Epithelial cell of proximal tubule (primary cell): ENCODE measurements around the gene PRSS3. TPM values are rescaled to one million over a fixed set of nuclear protein-coding genes. Genes with fewer than 3 reads are reported as not detected.
A peak's percentile ranks its signal among the peaks of the same experiment; 100 is the strongest.
"Not testable (repeated sequence)": the region's sequence is repeated elsewhere in the genome, so short reads cannot be mapped to it uniquely, and the experiment has no call there.

Source experiments
- DNase-seq: peaks from one replicate; pipeline ENCODE4 v3.0.0-alpha.2; 2011; ENCODE audit warnings: low read depth
- H3K4me3 ChIP-seq: 2 replicates; pipeline ENCODE4 v1.5.1; 2011; ENCODE audit warnings: low read depth, mild to moderate bottlenecking, low read length
- CTCF ChIP-seq: conservative IDR thresholded peaks from 2 replicates; pipeline ENCODE4 v1.5.1; 2012; ENCODE audit warnings: low read depth, mild to moderate bottlenecking, low read length
- total RNA-seq: library from RNA; depleted of rRNA; stranded (reverse); fragments of >200 nt; gene quantifications from 2 replicates; pipeline ENCODE4 v1.2.3, GENCODE V29; 2015

PRSS3 gene
- total RNA-seq, 1 donor from 2014 or later, result 2.7 TPM

DNA sequence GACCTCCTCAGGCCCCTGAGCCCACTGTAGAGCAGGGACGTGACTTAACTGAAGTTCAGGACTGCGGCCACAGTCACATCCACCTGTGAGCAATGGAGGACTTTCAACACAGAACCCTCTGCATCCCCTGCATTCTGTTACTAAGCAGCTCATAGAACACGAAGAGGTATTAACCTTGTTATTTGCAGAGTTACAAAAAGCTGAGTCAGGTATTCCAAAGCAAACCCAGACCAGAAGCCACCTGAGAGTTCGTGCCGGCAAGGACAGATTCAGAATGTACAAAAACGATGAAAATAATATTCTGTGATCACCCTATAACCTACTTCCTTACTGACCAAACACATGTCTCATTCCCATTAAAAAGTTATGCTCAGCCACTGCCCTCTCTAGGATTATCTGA, 33.0 kb upstream of the PRSS3 start:
- DNase-seq, result no peak
- TF ChIP-seq CTCF, result no peak
- no peak overlapping the region for H3K4me3 ChIP-seq

DNA sequence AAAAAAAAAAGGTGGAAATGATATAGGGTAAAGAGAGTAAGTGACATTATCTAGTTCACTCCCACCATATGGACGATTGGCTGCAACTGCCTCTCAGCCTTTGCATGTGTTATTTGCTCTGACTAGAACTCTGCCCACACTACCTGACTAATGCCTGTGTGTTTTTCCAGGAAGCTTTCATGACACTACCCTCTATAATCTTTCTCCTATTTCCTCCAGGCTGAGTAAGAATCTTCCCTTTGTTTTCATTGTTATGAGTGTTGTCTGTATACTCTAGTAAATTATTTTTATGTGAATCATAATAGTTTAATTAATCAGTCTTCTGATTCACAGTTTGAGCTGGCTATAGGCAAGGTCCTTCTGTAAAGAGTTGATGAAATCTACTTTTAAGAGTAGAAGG, 31.7 kb upstream of the PRSS3 start:
- H3K4me3 ChIP-seq, DNase-seq: not testable (repeated sequence)

DNA sequence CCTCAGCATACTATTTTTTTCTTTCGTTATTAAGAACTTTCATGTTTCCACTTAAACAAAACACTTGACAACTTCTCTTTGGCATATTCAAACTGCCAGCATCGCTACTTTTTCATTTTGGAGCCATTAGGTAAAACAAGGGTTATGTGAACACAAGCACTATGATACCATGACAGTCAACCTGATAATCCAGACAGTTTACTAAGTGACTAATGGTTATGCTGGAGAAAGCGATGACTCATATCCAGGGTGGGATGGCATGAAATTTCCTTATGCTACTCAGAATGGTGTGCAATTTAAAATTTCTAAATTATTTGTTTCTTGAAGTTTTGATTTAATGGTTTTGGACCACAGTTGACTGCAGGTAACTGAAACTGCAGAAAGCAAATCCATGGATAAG, 29.9 kb upstream of the PRSS3 start:
- no peak overlapping the region for H3K4me3 ChIP-seq
- no peak for DNase-seq
- no peak for TF ChIP-seq CTCF

DNA sequence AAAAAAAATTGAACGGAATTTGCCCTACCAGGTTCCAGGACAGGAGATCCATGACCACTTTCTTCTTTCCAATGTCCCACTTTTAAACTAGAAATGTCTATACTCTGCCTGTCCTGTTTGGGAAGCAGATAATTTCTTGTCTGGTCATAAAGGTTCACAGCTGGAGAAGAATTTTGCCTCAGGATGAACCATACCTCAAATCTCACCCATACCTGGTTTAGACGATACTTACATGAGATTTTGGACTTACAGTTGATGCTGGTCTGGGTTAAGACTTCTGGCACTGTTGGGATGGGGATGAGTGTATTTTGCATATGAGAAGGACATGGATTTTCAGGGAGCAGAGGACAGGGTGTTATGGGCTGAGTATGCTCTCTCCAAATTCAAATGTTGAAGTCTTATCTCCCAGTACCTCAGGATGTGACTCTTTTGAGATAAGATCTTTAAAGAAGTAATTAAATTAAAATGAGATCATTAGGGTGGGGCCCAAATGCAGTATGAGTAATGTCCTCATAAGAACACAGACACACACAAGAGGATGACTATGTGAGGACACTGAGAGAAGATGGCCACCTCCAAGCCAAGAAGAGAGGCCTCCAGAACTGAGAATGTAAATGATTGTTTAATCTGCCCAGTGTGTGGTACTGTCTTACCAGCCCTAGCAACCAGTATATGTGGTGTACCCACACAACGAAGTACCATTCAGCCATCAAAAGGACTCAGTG, 25.0 kb upstream of the PRSS3 start:
- not testable (repeated sequence) for H3K4me3 ChIP-seq, DNase-seq

GRCh38 chr9:33773135-33773534, 22.2 kb upstream of the PRSS3 start:
- not testable (repeated sequence) for DNase-seq, H3K4me3 ChIP-seq

DNA sequence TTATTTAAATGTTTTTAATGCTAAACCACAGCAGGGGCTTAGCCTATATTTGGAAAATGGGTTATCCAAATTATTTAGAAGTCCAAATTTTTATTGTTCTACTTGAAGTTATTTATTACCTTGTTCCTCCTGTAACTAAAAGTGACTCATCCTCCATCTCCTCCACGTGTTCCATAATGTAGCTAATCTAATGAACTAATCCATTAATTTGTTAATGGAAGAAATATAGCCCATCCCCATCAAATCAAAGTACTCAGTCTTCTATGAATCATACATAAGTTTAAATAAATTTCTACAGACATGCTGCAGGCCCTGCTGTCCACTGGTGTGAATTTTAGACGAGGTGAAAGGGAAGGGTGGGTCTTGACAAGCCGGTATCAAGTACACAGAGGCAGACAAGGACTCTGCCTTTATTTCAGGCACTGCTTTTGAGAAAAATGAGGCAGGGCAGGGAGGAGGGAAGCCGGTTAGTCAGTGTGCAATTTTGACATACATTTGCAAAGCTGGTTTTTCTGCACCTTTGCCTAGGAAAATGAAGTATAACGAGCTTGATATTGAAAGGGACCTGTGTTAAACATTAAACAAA, 21.2 kb upstream of the PRSS3 start:
- DNase-seq, H3K4me3 ChIP-seq: not testable (repeated sequence)

DNA sequence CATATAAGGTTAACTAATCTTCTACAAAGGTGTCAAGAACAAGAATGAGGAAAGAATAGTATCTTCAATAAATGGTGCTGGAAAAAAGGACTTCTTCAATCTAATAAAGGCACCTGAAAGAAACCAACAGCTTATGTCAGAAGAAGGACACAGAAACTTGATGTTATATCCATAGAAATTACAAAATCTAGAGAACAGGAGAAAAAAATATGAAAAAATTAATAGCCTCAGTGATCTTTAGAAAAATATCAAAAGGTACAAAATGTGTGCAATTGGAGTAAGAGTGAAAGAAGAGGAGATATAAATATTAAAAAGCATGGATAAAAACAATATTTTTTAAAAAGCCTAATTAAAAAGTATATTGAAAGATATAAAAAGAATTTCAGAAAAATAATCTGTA, 18.8 kb upstream of the PRSS3 start:
- DNase-seq, result no peak
- no peak overlapping the region for H3K4me3 ChIP-seq
- no peak for TF ChIP-seq CTCF

DNA sequence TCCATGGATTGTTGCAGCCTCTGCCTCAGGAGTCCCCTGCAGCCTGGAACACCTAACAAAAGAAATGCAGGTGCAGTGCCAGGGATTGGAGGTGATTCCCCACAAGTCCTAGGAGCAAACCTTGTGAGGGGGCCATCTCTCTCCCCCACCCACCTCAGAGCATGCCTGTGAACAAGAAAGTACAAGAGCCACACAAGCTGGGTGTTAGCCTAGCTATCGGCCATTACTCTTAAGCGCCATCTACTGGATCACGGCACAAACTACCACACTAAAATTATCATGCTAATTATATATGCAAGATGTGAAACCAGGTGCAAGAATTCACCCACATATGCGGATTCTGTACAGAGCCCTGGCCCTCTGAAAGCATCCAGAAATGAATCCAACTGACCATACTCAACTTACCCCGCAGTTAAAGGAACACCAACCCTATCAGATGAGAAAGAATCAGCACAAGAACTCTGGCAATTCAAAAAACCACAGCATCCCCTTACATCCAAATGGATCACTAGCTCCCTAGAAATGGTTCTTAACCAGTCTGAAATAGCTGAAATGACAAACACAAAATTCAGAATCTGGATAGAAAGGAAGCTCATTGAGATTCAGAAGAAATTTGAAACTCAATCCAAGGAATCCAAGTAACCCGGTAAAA, 16.5 kb upstream of the PRSS3 start:
- no peak overlapping the region for H3K4me3 ChIP-seq
- DNase-seq, result no peak
- peak; percentile 90 for TF ChIP-seq CTCF

- DNase-seq, result no peak
- TF ChIP-seq CTCF, result no peak
- no peak overlapping the region for H3K4me3 ChIP-seq
Measured at GRCh38 chr9:33780276-33780675, 15.1 kb upstream of the PRSS3 start.
